T-helper 1 cell treated with Interleukin-12 subunit alpha and Interleukin-12 subunit beta and Interleukin-4 antibody, amounts not matched to agents 30 μg/mL and 1 μg/mL, for 36 hours (primary cell): ENCODE results near the gene GLT6D1.

Source experiments
- H3K27ac Mint-ChIP-seq: one replicate; pipeline ENCODE4 v1.8.0; 2021; ENCODE audit warnings: mild to moderate bottlenecking, mixed read lengths
- H3K27me3 Mint-ChIP-seq: one replicate; pipeline ENCODE4 v1.8.0; 2021; ENCODE audit warnings: low read depth, mixed read lengths
- H3K36me3 Mint-ChIP-seq: one replicate; pipeline ENCODE4 v1.8.0; 2021; ENCODE audit warnings: low read depth, mixed read lengths
- H3K4me1 Mint-ChIP-seq: one replicate; pipeline ENCODE4 v1.8.0; 2021; ENCODE audit warnings: low read depth, mixed read lengths
- H3K4me3 Mint-ChIP-seq: one replicate; pipeline ENCODE4 v1.8.0; 2021; ENCODE audit warnings: mild to moderate bottlenecking, moderate library complexity, mixed read lengths
- H3K9me3 Mint-ChIP-seq: one replicate; pipeline ENCODE4 v1.8.0; 2021; ENCODE audit warnings: mixed read lengths

Gene GLT6D1

GRCh38 chr9:135596211-135596610 is 43.1 kb downstream of the GLT6D1 start:
- Mint-ChIP-seq H3K27ac (no peak overlapping the region), H3K4me3 (no peak overlapping the region), H3K9me3 (no peaks in the 10 kb centered on the region), H3K27me3 (peaks cover 23% of the 10 kb centered on the region), H3K36me3 (no peaks in the 10 kb centered on the region), H3K4me1 (no peaks in the 10 kb centered on the region)

DNA sequence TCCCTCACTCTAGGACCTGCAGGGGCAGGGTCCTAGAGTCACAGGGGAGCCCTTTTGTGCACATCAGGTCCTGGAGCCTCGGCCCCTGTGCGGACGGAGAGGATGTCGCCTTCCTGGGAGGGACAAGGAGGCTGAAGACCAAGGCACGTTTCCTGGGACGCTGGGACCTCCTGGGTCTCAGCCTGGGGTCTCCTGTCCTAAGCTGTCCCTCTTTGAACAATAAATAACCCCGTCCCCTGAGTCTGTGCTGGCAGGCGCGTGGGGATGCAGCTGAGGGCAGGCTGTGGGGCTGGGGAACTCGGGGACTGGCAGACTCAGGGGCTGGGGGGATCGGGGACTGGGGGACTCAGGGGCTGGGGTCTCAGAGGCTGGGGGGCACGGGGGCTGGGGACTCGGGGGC is 46.7 kb downstream of the GLT6D1 start:
- Mint-ChIP-seq H3K36me3 (no peaks in the 10 kb centered on the region), H3K27me3 (peaks cover 12% of the 10 kb centered on the region), H3K27ac (no peak overlapping the region), H3K4me3 (no peak overlapping the region), H3K4me1 (no peaks in the 10 kb centered on the region), H3K9me3 (no peaks in the 10 kb centered on the region)

- H3K36me3 Mint-ChIP-seq, result no peaks in the 10 kb centered on the region
- no peaks in the 10 kb centered on the region for H3K9me3 Mint-ChIP-seq
- H3K4me3 Mint-ChIP-seq, result no peak overlapping the region
- no peak overlapping the region for H3K27ac Mint-ChIP-seq
- peaks cover 12% of the 10 kb centered on the region for H3K27me3 Mint-ChIP-seq
- no peaks in the 10 kb centered on the region for H3K4me1 Mint-ChIP-seq
Observed at GRCh38 chr9:135592331-135592590, 47.1 kb downstream of the GLT6D1 start.

- Mint-ChIP-seq H3K27ac (no peak overlapping the region), H3K4me3 (no peak overlapping the region), H3K9me3 (no peaks in the 10 kb centered on the region), H3K36me3 (no peaks in the 10 kb centered on the region), H3K4me1 (no peaks in the 10 kb centered on the region), H3K27me3 (peaks cover 8% of the 10 kb centered on the region)
Observed at GRCh38 chr9:135591506-135592330, 47.6 kb downstream of the GLT6D1 start.

DNA sequence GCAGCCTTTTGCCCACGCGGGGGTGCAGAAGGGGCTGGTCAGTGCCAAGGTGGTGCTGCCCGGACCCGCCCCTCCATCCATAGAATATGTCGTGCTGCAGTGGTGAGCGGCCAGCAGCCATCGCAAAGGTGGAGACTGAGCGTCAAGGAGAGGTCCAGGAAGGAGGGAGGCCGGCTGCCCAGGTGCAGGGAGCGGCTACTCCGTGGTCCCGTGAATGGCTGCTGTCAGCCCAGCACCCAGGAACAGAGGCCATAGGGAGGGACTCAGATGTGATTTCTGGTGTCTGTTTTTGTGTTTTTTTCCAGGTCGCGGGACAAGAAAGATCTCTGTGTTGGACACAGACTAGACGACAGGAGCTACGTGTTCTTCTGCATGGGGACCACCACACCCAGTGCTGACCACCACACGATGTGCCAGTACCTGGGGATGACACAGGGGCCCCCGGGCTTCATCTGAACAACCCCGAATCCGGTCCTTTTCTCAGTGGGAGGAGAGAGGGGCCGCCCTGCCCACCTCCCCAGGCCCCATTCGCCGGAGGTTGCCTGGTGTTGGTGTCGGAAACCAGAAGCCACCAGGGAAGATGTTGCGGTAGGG is 48.8 kb downstream of the GLT6D1 start:
- H3K36me3 Mint-ChIP-seq, result no peaks in the 10 kb centered on the region
- H3K27ac Mint-ChIP-seq, result no peak overlapping the region
- H3K4me1 Mint-ChIP-seq, result no peaks in the 10 kb centered on the region

GRCh38 chr9:135589596-135590485 is 49.5 kb downstream of the GLT6D1 start:
- Mint-ChIP-seq H3K27me3 (peaks cover 2% of the 10 kb centered on the region), H3K4me3 (no peak overlapping the region), H3K36me3 (no peaks in the 10 kb centered on the region), H3K9me3 (no peaks in the 10 kb centered on the region), H3K27ac (no peak overlapping the region), H3K4me1 (no peaks in the 10 kb centered on the region)

More for the DNA sequence above, 48.8 kb downstream of the GLT6D1 start:
- Mint-ChIP-seq H3K27me3 (peaks cover 4% of the 10 kb centered on the region), H3K9me3 (no peaks in the 10 kb centered on the region), H3K4me3 (no peak overlapping the region)

DNA sequence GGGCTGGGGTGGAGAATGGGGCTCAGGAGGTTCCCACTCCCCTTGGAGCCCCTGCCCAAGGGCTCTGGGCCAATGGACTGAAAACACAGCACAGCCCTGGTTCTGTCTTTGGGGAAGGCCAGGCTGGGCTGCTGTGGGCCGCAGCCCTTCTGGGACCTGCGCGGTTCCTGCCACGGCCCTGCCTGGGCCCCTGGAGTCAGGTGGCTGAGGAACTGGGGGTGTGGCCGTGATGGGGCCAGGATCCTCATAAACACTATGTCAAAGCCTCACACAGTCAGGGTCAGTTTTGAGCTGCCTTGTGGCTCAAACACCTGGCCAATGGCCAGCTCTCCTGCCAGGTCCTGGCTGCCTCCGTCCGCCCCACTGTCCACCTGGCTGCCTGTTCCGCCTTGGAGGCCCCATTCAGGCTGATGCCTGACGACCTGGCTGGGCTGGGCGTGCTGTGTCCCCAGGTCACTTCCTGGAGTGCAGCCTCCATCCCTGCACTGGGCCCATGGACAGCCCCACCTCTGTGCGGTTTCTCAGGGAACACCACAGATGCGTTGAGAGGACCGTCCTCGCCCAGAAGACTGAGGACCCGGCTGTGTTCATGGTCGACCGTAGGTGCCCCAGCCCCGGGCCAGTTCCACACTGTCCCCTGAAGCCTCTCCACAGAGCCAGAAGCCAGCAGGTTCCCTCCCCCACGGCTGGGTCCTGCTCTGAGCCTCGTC is 50.3 kb downstream of the GLT6D1 start:
- Mint-ChIP-seq H3K27me3 (no peaks in the 10 kb centered on the region), H3K4me3 (no peak overlapping the region), H3K4me1 (no peaks in the 10 kb centered on the region), H3K27ac (no peak overlapping the region), H3K9me3 (no peaks in the 10 kb centered on the region), H3K36me3 (no peaks in the 10 kb centered on the region)

- H3K36me3 Mint-ChIP-seq, result no peaks in the 10 kb centered on the region
- no peaks in the 10 kb centered on the region for H3K4me1 Mint-ChIP-seq
- H3K27me3 Mint-ChIP-seq, result no peaks in the 10 kb centered on the region
- H3K27ac Mint-ChIP-seq, result no peak overlapping the region
- H3K9me3 Mint-ChIP-seq, result no peaks in the 10 kb centered on the region
- no peak overlapping the region for H3K4me3 Mint-ChIP-seq
Observed at GRCh38 chr9:135588371-135588770, 51.0 kb downstream of the GLT6D1 start.

DNA sequence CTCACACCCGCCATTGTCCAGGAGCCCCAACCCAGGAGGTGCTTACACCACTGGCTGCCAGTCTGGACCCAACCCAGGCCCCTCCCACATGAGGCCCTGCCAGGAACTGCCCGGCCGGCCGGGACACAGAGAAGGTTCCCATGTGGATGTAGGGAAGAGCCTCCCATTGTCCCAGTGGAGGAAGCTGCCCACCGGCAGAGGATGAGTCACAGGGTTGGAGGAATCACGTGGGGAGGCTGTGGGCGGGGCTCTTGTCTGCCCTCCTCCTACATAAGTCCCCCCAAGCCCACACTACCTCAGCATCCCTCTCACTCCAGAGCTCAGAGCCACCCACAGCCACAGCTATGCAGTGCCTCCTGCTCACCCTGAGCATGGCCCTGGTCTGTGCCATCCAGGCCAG is 51.7 kb downstream of the GLT6D1 start:
- H3K36me3 Mint-ChIP-seq, result no peaks in the 10 kb centered on the region
- H3K9me3 Mint-ChIP-seq, result no peaks in the 10 kb centered on the region
- H3K4me3 Mint-ChIP-seq, result no peak overlapping the region
- no peaks in the 10 kb centered on the region for H3K4me1 Mint-ChIP-seq
- no peaks in the 10 kb centered on the region for H3K27me3 Mint-ChIP-seq
- H3K27ac Mint-ChIP-seq, result no peak overlapping the region

- H3K27me3 Mint-ChIP-seq, result no peaks in the 10 kb centered on the region
- no peaks in the 10 kb centered on the region for H3K36me3 Mint-ChIP-seq
- no peaks in the 10 kb centered on the region for H3K9me3 Mint-ChIP-seq
- no peak overlapping the region for H3K4me3 Mint-ChIP-seq
- no peaks in the 10 kb centered on the region for H3K4me1 Mint-ChIP-seq
- H3K27ac Mint-ChIP-seq, result no peak overlapping the region
Observed at GRCh38 chr9:135586601-135587109, 52.7 kb downstream of the GLT6D1 start.

DNA sequence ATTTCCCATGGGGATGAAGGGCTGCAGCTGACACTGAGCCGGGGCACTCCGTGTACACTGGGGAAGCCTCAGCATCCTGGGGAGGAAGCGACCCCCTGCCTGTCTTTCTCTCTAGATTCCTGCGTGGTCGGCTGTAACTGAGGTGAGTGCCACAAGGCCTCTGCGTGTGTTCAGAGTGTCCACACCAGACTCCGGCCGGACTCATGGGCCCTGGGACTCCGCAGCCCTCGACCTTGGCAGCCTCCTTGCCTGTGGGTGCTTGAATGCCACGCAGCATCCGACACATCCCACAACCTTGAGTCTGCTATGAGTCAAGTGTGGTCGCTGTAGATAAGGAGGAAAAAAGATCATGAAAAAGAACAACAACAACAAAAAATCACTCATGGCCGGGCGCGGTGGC is 54.4 kb downstream of the GLT6D1 start:
- Mint-ChIP-seq H3K36me3 (no peaks in the 10 kb centered on the region), H3K27ac (no peak overlapping the region), H3K4me3 (no peak overlapping the region), H3K9me3 (no peaks in the 10 kb centered on the region), H3K4me1 (no peaks in the 10 kb centered on the region), H3K27me3 (no peaks in the 10 kb centered on the region)

GRCh38 chr9:135584371-135584770 is 55.0 kb downstream of the GLT6D1 start:
- H3K4me3 Mint-ChIP-seq, result no peak overlapping the region
- no peaks in the 10 kb centered on the region for H3K27me3 Mint-ChIP-seq
- H3K36me3 Mint-ChIP-seq, result no peaks in the 10 kb centered on the region
- no peaks in the 10 kb centered on the region for H3K9me3 Mint-ChIP-seq
- H3K4me1 Mint-ChIP-seq, result no peaks in the 10 kb centered on the region
- H3K27ac Mint-ChIP-seq, result no peak overlapping the region

DNA sequence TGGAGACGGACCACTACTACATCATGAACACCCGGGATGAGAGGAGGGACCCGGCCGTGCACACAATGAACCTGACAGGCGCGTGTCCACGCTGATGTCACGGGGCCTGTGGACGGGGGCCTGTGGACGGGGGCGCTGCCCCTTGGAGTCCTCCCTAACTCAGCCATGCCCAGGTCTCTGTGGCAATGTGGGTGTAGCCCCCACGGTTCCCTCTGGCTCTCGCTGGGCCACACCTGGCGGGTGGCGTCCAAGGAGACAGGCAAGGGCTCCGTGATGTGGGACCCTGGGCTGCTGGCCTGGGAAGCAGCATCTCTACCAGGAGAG is 55.7 kb downstream of the GLT6D1 start:
- no peak overlapping the region for H3K27ac Mint-ChIP-seq
- no peak overlapping the region for H3K4me3 Mint-ChIP-seq
- no peaks in the 10 kb centered on the region for H3K4me1 Mint-ChIP-seq
- H3K36me3 Mint-ChIP-seq, result no peaks in the 10 kb centered on the region
- H3K27me3 Mint-ChIP-seq, result no peaks in the 10 kb centered on the region
- H3K9me3 Mint-ChIP-seq, result no peaks in the 10 kb centered on the region

DNA sequence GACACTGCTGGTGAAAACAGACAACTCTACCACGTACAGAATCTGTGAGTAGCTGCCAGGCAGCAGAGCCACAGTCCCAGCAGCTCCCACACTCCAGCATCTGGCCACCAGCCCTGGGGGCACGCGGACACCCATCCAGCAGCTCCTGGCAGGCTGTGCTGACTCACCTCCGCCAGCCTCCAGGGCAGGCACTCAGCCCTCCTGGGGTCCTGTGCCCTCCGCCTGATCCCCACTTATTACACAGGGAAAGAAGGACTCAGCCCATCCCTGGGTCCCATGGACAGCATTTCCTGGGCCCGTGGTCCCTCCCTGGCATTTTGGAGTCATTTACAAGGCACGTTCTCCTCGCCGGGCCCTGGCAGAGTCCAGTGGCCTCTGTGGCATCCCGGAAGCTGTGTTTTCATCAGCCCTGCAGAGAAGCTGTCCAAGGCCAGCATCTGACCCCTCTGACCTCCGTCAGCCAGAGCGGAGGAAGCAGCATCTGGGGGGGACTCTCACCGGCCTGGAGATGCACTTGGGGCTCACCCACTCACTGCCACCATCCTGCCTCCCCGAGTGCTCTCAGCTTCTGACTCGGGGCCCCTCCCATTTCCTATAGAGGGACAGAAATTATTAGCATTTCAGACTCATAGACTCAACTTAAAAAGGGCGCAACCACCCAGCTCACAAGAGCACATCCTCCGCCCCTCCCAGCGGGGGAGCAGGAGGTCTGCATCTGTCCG is 56.2 kb downstream of the GLT6D1 start:
- Mint-ChIP-seq H3K4me3 (no peak overlapping the region), H3K9me3 (no peaks in the 10 kb centered on the region), H3K36me3 (no peaks in the 10 kb centered on the region), H3K27me3 (no peaks in the 10 kb centered on the region), H3K4me1 (no peaks in the 10 kb centered on the region), H3K27ac (no peak overlapping the region)
